Mesenteric fat pad (tissue), 1 donor: ENCODE results near the gene PPARGC1A. TPM values are rescaled to one million over a fixed set of nuclear protein-coding genes. Genes with fewer than 3 reads are reported as not detected.

Source experiments
- DNase-seq: peaks from one replicate; pipeline ENCODE4 v3.0.0-alpha.2; 2020; ENCODE audit warnings: low spot score
- total RNA-seq: library from RNA; stranded (reverse); fragmentation: NEBNext Ultra II Directional; extraction: Animal tissue kit (Norgen Biotek cat#: 25700); gene quantifications from one replicate; pipeline ENCODE4 v1.2.1, GENCODE V29; 2021
- donor health status: DM: yes; HTN: yes; CAD: no.

PPARGC1A gene
- total RNA-seq, 1 donor from 2014 or later, result 9.7 TPM

DNA sequence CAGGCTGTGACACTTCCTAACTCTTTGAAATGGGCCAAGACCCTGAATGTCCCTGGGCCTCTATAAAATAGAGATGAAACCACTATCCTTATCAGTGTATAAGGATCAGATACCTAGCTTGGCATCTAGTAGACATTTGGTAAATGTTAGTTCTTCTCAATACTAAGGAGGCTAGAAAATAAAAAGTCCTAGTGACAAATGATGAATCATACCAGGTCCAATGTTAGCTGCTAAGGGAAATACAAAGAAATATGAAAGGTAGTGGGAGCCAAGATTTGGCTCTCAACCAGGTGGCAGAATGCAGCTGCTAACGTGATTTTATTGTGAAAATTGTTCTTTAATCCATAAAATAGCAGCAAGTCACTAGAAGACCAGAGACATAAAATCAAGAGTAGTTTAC lies 19.8 kb upstream of the PPARGC1A start:
- DNase-seq, result no peak

DNA sequence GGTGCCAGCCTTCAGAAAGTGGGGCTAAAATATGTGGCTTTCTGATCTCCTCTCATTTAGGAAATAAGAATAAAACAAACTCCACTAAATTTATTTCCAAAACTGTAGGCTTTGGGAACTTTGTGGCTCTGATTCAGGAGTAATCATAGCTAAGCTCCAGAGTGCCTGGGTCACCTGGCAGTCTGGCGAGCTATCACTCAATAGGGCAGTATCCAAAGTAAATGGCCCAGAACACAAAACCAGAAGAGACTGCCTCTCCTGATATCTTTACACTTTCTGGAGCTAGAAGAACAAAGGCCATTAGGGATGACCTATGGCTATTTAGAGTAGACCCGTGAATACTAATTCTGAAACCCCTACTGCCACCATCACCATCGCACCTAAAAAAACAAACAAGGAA lies 17.0 kb upstream of the PPARGC1A start:
- no peak for DNase-seq

DNA sequence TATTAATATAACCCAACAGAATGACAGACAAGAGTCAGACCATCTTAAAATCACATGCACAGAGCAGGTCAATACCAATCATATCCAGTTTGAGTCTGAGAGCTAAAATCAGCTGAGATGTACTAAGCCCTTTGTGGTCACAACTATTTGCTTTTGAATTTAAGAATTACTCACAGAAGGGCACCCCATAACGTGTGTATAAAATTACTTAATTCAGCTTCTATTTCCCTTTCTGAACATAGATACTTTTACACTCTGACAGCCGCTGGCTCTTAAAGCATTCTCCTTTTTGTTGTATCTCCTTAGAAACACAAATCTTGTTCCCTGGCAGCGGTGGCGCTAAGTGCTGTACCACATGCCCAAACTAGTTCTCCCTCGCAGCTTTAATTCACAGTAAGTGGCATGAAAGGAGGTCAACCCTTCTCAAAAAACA lies 14.8 kb upstream of the PPARGC1A start:
- no peak for DNase-seq

DNA sequence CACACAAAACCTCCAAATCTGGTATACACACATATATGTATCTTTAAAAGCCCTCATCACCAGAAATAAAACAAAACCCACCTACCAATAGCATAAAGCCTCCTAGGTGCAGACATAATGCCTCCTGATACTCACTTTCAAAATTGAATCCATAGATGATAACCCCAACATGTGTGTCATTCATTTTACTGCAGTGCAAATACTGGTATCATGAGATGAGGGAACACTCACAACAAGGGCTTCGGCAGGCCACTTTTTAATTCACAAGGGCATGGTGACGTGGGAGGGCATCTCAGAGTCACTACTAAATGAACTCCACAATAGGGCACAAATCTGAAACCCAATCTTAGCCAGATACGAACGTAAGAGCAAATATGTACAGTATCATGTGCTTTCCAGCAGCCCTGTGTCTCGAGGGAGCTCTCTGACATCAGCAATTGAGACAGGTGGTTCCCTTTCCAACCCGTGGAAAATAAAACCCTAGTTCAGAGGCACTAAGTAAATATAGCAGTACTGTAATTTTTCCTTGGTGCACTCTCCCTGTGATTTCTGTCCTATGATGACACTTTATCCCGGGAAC lies 14.1 kb upstream of the PPARGC1A start:
- no peak for DNase-seq

DNA sequence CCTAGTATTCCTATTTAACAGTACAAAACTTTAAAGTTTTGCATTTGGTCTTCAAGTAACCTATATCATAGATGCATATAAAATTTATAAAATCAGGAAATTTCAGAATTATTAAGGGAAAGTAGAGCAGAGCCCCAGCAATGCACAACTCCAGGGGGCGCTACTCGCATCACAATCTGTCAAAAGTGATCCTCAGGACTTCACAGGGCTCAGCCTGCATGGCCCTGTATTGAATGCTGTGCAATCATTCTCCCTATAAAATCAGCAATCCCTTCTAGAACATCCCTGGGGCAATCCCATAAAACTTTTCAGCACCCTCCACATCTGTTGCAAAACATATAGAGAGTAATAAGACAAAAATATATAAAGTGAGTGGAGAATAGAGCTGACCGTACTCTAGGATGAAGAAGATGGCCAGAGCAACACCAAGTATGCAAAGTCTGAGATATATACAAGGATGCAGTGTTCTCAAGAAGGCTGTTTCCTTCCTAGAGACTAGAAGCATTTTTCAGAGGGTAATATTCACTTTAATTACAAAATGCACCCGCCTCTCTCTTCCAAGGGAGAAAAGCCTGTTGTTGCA lies 12.5 kb upstream of the PPARGC1A start:
- DNase-seq, result no peak

DNA sequence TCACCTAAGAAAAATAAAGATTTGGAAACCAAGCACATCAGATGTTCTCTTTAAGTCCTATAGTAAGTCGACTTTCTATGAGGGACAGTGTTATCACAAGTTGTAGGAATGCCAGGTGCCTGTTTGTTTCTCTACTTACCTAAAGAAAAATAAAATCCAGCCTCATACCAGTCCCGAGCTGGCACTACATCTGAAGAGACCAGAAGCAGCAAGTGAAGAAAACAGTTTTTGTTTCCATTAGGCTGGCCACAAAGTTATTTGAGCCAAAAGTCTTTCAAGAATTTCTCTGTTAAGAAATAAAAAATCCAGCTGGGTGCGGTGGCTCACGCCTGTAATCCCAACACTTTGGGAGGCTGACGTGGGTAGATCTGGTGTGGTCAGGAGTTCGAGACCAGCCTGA lies 10.8 kb upstream of the PPARGC1A start:
- DNase-seq, result no peak

DNA sequence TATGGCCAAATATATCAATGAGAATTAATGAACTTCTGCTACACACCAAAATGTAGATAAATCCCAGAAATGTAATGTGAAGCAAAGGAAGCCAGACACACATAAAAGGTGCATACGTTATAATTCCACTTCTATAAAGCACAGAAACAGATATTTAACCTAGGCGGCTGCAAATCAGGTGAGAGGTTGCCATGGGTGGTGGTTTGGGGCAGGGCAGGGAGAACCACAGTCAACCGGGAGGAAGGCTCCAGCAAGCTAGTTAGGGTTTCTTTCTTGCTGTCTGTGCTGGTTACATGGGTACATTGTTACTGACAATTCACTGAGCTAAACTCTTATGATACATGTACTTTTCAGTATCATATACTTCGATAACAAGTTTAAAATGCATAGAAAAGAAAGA lies 9.7 kb upstream of the PPARGC1A start:
- DNase-seq, result no peak

DNA sequence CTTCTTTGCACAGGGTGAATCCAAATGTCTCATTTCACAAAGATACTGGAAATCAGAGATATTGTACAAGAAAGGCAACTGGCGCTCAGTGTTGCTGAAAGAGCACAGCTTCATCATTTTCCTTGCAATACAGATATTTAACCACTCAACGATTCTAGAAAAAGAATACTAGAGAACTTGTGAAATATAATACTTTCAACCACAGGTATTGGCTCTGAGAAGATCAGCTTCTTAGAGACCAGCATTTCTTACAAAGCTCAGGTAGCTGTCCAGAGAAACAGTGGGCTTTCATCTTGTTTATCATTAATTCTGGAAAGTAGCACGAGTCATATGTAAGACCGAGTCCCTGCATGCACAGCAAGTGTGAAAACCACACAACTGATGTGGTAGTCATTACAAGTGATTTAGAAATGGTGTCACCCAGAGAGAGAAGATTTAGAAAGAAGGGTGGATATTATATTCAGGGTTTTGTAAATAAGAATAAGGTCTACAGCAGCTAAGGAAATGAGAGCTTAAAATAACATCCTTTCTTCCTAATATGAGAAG lies 7.8 kb upstream of the PPARGC1A start:
- no peak for DNase-seq

DNA sequence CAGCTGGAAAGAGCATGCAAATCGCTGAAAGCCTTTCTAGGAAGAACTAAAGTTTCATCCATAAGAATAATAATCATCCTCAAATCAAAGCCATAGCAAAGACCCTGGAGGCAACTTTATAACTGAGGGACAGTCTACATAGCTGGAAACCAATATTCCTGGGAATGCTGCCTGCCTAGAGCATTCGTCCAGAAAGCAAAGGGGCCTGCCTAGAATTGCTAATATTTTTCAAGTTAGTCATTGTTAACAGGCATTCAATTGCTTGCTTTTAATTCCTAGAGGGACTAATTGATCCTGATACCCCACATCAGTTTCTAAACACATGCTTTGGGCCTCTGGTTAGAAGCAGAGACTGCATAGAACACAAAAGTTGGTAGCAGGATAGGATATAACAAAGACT lies 4.2 kb upstream of the PPARGC1A start:
- no peak for DNase-seq

DNA sequence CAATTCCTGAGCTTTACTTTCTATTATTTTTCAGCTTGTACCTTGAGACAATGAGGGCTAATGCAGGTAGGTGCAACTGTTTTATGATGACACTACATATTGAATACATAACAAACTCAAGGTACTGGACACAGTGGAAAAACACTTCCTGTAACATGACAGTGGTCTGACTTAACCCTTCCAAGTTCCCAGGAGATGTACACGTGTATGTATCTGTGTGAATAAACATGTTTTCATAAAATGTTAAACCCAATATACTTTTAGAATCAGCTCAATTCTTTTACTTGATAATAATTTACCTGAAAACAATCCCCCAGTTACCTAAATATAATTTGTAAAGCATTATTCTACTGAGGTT lies 1.2 kb upstream of the PPARGC1A start:
- DNase-seq, result no peak

DNA sequence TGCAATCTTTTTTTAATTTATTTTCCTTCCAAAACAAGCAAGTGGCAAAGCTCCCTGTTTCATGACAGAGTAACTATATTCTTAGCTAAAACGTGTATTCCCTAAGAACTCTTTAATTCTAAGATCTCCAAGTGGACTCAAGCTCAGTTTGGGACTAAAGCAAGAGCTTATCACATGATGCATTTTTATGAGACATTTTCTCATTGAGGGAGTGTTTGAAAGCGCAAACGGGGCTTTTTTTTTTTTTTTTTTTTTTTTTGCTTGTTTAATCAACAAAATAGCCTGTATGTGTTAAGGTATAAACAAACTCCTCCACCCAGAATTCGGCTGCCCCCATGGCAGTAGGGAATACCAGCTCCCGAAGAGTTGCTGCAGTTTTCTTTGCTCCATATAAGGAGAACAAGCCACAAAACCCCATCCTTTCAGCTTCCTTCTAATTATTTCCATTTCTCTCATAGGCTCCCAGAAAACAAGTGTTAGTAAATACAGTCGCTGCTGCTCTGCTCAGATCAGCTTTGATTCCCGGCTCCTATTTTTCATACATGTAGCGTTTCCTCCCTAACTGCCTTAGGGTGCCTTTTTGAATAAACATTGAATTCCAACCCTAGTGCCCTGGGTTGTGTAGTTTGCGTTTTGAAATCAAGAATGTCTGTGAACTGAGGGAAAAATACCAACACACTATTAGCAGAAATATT lies 669 bp upstream of the PPARGC1A start:
- no peak for DNase-seq

DNA sequence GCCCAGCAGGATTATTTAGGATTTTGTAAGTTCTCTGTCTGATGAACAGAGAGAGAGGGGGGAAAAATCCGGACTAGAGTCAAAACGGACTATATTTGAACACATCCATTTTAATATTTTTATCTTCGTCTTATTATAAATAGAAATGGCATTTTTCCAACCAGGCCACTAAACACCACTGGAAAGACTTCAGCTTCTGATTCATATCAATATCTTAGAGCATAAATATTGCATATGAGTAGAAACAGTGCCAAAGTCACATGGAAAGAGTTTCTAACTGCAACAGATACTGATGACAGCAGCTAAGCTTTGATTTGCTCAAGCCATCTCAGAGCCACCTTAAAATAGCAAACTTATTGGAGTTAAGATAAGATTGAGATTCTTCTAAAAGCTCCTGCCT lies 456 bp downstream of the PPARGC1A start:
- no peak for DNase-seq

DNA sequence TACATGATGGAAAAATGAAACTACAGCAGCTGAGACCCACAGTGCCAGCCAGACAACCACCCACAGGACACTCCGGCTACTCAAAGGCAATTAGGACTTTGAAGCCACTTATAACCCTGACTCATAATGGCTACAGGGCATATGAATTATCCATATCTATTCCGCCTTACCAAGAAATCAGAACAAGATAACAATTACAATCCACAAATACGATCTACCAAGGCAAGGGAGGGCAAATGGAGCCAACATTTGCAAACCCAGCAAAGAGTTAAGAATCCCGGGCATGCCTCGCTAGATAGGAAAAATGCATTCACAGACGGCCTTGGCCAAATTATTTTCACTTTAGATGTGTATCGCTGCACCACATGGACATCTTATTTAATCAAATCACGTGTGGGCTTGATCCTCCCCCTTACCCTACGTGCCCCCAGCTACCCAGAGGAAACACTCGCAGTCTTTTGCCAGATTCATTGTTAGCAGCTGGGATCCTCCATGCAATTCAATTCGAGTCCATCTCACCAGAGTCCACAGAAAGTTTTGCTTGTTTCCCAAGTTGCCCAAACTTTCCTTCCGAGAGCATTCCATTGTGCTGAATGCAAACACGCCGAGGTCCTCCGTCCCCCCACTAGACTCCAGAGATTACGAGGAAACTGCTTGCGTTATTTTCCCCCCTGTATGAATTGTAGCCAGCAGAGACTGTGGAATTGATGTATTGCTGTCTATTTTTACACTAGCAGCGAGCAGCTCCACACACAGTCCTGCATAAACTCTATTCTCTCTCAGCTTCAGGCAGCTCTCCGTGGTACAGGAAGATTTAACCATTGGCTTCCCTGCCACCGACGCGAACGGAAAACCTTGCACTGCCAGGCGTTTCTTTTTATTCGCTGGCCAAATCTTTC lies 1.2 kb downstream of the PPARGC1A start:
- no peak for DNase-seq

DNA sequence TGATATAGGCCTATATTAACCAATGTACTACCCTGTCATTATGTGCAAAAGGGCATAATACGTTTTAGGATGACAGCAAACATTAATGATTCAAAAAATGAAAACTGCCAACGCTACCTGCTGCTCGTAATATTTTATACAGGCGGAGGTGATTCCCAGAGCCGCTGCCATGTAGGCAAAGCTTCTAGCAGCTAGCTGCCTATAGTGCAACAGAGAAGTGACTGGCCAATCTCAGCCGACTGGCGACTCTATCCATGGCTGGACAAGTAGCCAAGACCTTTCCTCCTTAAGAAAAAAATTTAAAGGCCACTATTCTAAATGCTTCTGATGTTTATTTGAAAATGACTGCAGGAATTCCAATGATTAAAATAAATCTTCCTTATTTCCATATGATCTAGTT lies 1.9 kb downstream of the PPARGC1A start:
- DNase-seq, result no peak

DNA sequence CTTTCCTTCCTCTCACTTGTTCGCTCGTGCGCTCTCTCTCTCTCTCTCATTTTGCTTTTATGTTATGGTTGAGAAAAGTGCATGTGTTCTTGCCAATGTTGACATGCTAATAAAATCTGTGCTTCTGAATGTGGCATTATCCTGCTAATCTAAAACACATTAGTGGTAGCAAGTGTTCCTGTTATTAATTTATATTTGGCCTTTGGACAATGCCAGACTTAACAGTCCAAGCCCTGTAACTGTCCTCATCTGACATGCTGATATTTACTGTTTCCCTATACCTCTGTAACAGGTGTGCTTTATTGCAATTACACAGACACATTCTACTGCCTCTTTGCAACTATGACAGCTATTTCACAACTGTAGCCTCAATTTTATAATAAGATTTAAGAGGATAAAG lies 2.7 kb downstream of the PPARGC1A start:
- DNase-seq, result no peak

DNA sequence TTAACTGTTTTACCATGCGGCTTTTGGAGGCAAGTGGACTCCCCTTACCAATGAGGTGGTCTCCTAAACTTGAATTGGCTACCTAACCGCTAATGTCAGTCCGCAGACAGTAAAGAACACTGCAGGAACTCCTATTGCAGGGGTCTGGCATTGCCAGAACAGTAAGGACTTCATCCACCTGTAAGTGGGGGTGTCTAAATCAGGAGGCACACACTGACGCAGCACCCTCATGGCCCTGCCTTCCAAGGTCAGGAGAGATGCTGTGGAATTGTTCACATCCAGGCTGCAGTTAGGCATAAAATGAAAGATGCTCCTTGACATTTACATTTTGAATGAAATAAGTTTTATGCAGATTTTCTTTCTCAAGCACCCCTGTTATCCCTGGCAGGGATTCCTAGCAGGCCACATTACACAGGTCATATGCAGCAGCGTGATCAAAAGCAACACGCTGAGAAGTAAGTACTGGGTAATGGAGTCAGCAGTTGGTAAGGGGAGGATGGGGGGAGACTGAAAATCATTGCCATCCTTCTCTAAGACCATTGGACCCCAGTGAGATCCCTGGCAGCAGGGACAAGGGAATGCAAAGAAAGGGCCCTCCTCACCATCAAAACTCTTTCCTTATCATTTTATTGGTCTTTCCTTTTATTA lies 3.8 kb downstream of the PPARGC1A start:
- DNase-seq, result no peak

DNA sequence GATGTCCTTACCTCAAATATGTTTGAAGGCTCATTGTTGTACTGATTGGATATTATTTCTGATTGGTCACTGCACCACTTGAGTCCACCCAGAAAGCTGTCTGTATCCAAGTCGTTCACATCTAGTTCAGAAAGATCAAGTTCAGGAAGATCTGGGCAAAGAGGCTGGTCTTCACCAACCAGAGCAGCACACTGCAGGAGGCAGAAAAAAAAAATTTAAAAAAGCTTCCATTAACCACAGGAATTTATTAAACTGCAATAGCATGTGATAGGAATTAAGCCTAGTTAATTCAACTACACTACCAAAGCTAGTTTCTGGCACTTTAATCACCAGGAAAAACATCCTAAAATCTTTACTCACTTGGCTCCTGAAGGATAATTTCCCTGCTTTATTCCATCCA lies 5.1 kb downstream of the PPARGC1A start:
- no peak for DNase-seq

DNA sequence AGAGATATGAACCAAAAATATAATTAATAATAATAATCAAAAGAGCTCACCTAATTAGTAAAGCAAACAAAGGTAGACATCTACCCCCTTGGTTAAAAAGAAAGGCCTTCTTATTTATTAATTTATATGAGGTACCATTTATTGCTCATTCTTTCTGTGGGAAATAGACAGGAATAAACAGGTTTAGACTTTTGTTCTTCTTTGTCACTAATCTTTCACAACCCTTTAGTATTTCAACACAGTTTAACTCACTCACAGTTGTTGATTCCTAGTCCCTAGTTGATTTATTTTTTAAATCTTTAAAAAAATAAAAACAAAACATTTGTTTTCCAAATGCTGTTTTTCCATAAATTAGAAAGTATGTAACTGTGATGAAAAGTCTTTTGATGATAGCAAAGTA lies 5.6 kb downstream of the PPARGC1A start:
- no peak for DNase-seq

DNA sequence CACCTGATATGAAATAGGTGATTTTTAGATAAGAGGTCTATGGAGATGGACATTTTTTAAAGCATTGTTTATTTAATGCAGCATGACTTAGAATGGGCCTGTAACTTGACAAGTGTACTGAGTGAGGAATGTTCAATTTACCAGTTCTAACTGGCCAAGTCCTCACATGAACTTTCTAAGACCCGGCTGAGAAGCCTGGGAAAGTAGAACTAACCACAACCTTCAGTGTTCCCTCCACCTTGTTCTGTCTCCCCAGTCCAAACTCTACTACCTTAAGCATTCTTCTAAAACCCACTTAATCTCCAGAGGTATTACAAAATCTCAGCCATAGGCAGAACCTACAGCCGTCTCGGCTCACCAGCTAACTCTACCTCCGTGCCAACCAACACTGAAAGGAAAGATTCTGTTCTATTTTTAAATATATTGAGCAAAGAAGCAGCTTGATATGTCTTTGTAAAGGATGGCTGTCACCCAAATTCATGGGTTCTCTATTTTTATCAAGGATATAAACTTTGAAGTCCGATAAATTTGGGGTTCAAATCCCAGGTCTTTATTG lies 6.8 kb downstream of the PPARGC1A start:
- DNase-seq, result no peak

DNA sequence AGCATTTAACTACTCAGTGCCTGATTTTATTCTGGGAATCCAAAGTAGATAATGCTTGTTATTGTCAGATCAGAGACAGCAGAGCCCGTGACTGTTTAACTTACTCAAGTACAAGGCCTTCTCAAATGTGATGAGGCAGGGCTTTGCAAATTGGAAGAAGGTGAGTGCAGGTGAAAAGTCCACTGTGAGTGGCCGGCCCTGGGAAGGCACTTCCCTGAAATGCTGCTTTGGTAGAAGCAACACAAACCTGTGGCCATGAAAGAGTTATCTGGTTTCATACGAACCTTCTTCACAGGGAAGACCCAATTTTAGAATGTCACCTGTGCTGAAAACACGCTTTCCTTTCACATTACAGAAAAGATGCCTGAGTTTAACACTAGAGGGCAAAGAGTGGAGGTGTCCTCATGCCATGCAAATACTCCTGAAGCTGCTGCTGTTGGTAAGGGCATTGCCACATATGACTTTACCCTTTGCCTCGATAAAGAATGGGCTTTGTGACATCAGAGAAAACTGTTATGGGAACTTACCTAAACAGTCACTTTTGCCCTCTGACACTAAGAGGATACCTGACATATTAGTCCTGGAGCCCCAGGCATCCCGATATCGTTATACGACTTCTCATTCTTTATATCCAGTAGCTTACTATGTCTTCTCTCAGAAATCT lies 8.0 kb downstream of the PPARGC1A start:
- DNase-seq, result no peak
